LNCaP clone FGC (cell line): ENCODE data around the gene MARCHF3.

Source experiments
- DNase-seq: peaks from one replicate; pipeline ENCODE4 v3.0.0-alpha.2; 2011; ENCODE audit warnings: low read depth
- H3K4me3 ChIP-seq: 2 replicates; pipeline ENCODE4 v1.5.1; 2011; ENCODE audit warnings: mild to moderate bottlenecking, low read depth, low read length, control low read depth
- CTCF ChIP-seq: IDR thresholded peaks from 2 replicates; pipeline ENCODE4 v1.5.1; 2012; ENCODE audit warnings: mild to moderate bottlenecking; ENCODE audit not compliant: control insufficient read depth, insufficient read depth; ENCODE audit errors: extremely low read depth

MARCHF3 gene

DNA sequence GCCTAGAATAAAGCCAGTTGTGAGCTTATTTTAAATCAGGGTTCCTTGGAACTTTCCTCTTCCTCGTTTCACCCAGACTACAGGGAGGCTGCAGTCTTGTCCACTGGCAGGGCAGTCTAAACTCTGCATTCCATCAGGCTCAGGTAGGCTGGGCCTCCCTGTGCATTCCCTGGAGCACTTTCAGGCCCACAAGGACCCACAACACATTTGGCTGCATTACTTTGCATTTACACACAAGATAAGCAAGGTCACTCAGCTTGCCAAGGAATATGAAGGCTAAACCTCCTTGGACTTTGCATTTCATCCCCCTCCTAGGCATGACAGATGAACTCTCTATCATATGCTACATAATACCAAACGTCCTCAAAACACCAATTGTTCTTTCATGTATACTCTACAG, 104.2 kb downstream of the MARCHF3 start:
- no peak for TF ChIP-seq CTCF
- DNase-seq: no peak
- no peak overlapping the region for H3K4me3 ChIP-seq

- DNase-seq: no peak
- TF ChIP-seq CTCF: no peak
- H3K4me3 ChIP-seq: no peak overlapping the region
Observed at GRCh38 chr5:126925482-126925881, 104.9 kb downstream of the MARCHF3 start.

DNA sequence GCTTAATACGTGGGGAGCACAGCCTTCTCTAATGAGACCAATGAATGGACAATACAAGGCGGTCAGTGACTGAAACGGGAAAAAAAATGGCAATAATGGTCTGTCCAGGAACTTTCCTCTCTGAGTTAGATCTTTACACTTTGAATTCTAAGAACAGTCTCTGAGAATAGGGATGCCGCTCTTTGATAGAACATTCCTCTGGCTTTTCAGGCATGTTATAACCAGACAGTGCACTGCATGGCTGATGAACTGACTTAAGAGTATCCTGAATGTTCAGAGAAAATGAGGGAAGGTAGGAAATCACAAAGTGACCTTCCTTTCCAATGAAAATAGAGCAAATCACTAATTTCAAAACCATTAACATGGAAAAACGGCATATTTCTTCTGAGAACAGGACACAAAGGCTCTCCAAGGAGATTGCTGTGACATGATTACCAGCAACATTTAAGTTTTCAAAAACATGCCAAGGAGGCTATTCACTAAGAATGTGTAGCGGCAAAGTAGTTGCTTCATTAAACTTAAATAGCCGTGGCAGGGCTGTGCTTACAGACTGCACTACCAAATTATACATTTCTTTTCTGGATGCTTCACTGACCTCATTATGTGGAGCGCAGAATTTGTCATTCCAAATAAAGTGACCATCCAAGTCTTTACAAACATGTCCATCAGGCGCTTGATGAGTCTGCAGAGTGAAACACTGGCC, 105.9 kb downstream of the MARCHF3 start:
- DNase-seq: no peak
- TF ChIP-seq CTCF: no peak
- no peak overlapping the region for H3K4me3 ChIP-seq

- no peak for DNase-seq
- TF ChIP-seq CTCF: no peak
- H3K4me3 ChIP-seq: no peak overlapping the region
Observed at GRCh38 chr5:126921241-126922091, 108.9 kb downstream of the MARCHF3 start.

DNA sequence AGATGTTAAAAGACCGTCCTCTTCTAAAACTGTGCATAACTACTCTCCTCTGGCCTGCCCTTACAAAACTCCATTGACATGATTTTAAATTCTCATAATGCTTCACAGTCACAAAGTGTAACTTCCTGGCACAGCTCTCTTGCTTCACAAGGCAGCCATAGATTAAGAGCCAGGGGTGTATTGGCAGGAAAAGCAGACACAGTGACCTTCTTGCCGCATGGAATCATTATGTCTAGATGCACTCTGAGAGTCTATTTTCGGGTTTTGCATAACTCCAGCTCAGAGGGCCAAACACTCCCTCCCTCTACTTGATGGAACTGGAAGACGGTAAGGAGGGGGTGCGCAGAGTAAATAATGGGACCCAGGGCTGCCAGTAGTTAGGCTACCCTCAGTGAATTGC, 110.1 kb downstream of the MARCHF3 start:
- TF ChIP-seq CTCF: no peak
- no peak for DNase-seq
- no peak overlapping the region for H3K4me3 ChIP-seq

DNA sequence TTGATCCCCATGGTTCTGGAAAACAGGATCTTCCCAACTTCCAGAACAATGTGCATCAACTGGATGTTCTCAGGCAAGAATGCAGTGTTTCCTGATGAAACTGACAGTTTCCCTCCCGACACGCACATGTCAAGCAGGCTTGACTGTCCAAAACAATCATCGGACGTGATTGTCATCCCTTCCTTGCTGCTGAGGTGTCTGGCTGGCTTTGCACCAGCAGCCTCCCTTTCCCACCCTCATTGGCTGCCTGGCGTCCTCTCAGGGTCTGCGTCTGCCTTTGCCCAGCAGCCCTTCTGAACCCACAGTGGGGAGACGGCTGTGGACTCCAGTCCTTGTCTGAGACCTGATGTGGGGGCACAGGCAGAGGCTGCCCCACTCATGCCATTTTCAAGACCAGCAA, 110.8 kb downstream of the MARCHF3 start:
- DNase-seq: no peak
- TF ChIP-seq CTCF: no peak
- no peak overlapping the region for H3K4me3 ChIP-seq
